Gastrocnemius medialis (tissue), 4 donors: ENCODE results near the gene SHISAL1. TPM values are rescaled to one million over a fixed set of nuclear protein-coding genes. Genes with fewer than 3 reads are reported as not detected.

Experiments
- ATAC-seq, 2 donors: fragments of 150-250 bp; one replicate each; pipeline ENCODE4 v1.9.1; 2016
- DNase-seq, 2 donors: peaks; one replicate each; pipeline ENCODE4 v3.0.0-alpha.2; 2019
- H3K27ac ChIP-seq, 4 donors: fragments of 200-600 bp; sonication (generic); 1 replicate in 1 of 4; 2 replicates in 3 of 4; pipeline ENCODE4 v1.5.1; 2016 to 2018; ENCODE audit warnings: mild to moderate bottlenecking in 2 of 4, moderate library complexity in 1 of 4
- H3K27me3 ChIP-seq, 3 donors: fragments of 200-600 bp; sonication (generic) in 2 of 3; 1 replicate in 1 of 3; 2 replicates in 2 of 3; pipeline versions ENCODE4 v1.5.1 to v1.6.0; 2016 to 2019; ENCODE audit warnings: mild to moderate bottlenecking in 1 of 3, moderate library complexity in 1 of 3
- H3K36me3 ChIP-seq, 2 donors: fragments of 200-600 bp; sonication (generic) in 1 of 2; one replicate each; pipeline ENCODE4 v1.5.1; 2017 to 2018
- H3K4me1 ChIP-seq, 2 donors: fragments of 200-600 bp; sonication (generic) in 1 of 2; one replicate each; pipeline ENCODE4 v1.5.1; 2016 to 2017; ENCODE audit warnings: mild to moderate bottlenecking in 2 of 2
- H3K4me3 ChIP-seq, 4 donors: fragments of 200-600 bp; sonication (generic) in 3 of 4; 1 replicate in 1 of 4; 2 replicates in 3 of 4; pipeline ENCODE4 v1.5.1; 2016 to 2019; ENCODE audit warnings: mild to moderate bottlenecking in 2 of 4
- H3K9me3 ChIP-seq, 3 donors: fragments of 200-600 bp; sonication (generic) in 2 of 3; 1 replicate in 1 of 3; 2 replicates in 2 of 3; pipeline ENCODE4 v1.5.1; 2016 to 2019
- CTCF ChIP-seq, 5 experiments: fragments of 450-650 bp in 3 of 5; fragments of 200-600 bp in 2 of 5; sonication (generic) in 2 of 5; IDR thresholded peaks in 4 of 5; conservative IDR thresholded peaks in 1 of 5; 1 replicate in 4 of 5; 2 replicates in 1 of 5; pipeline ENCODE4 v1.5.1; 2016 to 2019; ENCODE audit warnings: antibody characterized with exemption in 5 of 5, mild to moderate bottlenecking in 3 of 5, moderate library complexity in 3 of 5
- POLR2A ChIP-seq, 2 donors: fragments of 450-650 bp; IDR thresholded peaks; one replicate each; pipeline ENCODE4 v1.6.1; 2017; ENCODE audit warnings: antibody characterized with exemption in 2 of 2, mild to moderate bottlenecking in 2 of 2, moderate library complexity in 2 of 2
- in situ Hi-C, 4 donors: fragments of 200-750 bp; cut with MboI; loops; one replicate each; pipeline versions ENCODE4 v1.15.0 to v1.8.0; 2017; ENCODE audit warnings: low sequenced_read_pairs in 4 of 4
- intact Hi-C: fragments of 100-400 bp; cut with DNase I; formaldehyde crosslinking; loops from one replicate; pipeline ENCODE4 v1.15.1; 2023; ENCODE audit warnings: low total_unique reads
- total RNA-seq, 4 donors: library from RNA; depleted of rRNA; stranded (reverse); fragments of >200 nt; gene quantifications; one replicate each; pipeline versions ENCODE4 v1.1.0 to v1.2.3, GENCODE V29; 2016

Gene SHISAL1
- total RNA-seq, 4 donors from 2014 or later: 0.03 to 0.10 TPM; not detected in 2

- H3K36me3 ChIP-seq: no peaks in the 10 kb centered on the region
- no peaks in the 10 kb centered on the region for H3K4me1 ChIP-seq
- no peak overlapping the region for H3K27ac ChIP-seq
- peaks cover 0 to 3% (median 0%) of the 10 kb centered on the region in 3 donors for H3K27me3 ChIP-seq
- no peak for ATAC-seq
- H3K9me3 ChIP-seq: no peaks in the 10 kb centered on the region
- intact Hi-C loops (no loop called here), in situ Hi-C loops (no loop called here)
- no peak for DNase-seq
- TF ChIP-seq CTCF (IDR thresholded peaks at IDR 0.05 in 4 of 5, conservative IDR thresholded peaks at IDR 0.05 in 1 of 5) (no peak), POLR2A (IDR thresholded peaks at IDR 0.05) (no peak)
- H3K4me3 ChIP-seq: no peak overlapping the region
These were observed 44.2 kb downstream of the SHISAL1 start for GRCh38 chr22:44268431-44269116.

GRCh38 chr22:44267856-44268255 lies 44.9 kb downstream of the SHISAL1 start:
- DNase-seq (no peak), ATAC-seq (no peak)
- H3K9me3 ChIP-seq: no peaks in the 10 kb centered on the region
- no peak overlapping the region for H3K4me3 ChIP-seq
- H3K4me1 ChIP-seq: no peaks in the 10 kb centered on the region
- no peak for TF ChIP-seq POLR2A (IDR thresholded peaks at IDR 0.05)
- no peak for TF ChIP-seq CTCF (IDR thresholded peaks at IDR 0.05 in 4 of 5, conservative IDR thresholded peaks at IDR 0.05 in 1 of 5)
- H3K36me3 ChIP-seq: no peaks in the 10 kb centered on the region
- intact Hi-C loops: no loop called here
- in situ Hi-C loops: no loop called here
- peaks cover 0 to 3% (median 0%) of the 10 kb centered on the region in 3 donors for H3K27me3 ChIP-seq
- H3K27ac ChIP-seq: no peak overlapping the region

GRCh38 chr22:44266796-44267760 lies 45.7 kb downstream of the SHISAL1 start:
- Histone ChIP-seq H3K36me3 (no peaks in the 10 kb centered on the region), H3K4me3 (no peak overlapping the region), H3K27ac (no peak overlapping the region), H3K9me3 (no peaks in the 10 kb centered on the region), H3K4me1 (no peaks in the 10 kb centered on the region), H3K27me3 (peaks cover 0 to 3% (median 0%) of the 10 kb centered on the region in 3 donors)
- in situ Hi-C loops: no loop called here
- DNase-seq (no peak), ATAC-seq (no peak)
- intact Hi-C loops: no loop called here
- no peak for TF ChIP-seq POLR2A (IDR thresholded peaks at IDR 0.05)
- no peak for TF ChIP-seq CTCF (IDR thresholded peaks at IDR 0.05 in 4 of 5, conservative IDR thresholded peaks at IDR 0.05 in 1 of 5)

- Histone ChIP-seq H3K27me3 (peaks cover 0 to 1% (median 0%) of the 10 kb centered on the region in 3 donors), H3K4me3 (no peak overlapping the region), H3K9me3 (no peaks in the 10 kb centered on the region), H3K27ac (no peak overlapping the region), H3K36me3 (no peaks in the 10 kb centered on the region), H3K4me1 (no peaks in the 10 kb centered on the region)
- DNase-seq (no peak), ATAC-seq (no peak)
- intact Hi-C loops: no loop called here
- in situ Hi-C loops: no loop called here
- TF ChIP-seq POLR2A (IDR thresholded peaks at IDR 0.05) (no peak), CTCF (IDR thresholded peaks at IDR 0.05 in 4 of 5, conservative IDR thresholded peaks at IDR 0.05 in 1 of 5) (no peak)
These were observed 49.2 kb downstream of the SHISAL1 start for GRCh38 chr22:44263547-44263946.
